ENCODE data around the gene CPTP. TPM values are rescaled to one million over a fixed set of nuclear protein-coding genes. Genes with fewer than 3 reads are reported as not detected.
A peak's percentile ranks its signal among the peaks of the same experiment; 100 is the strongest.

Gene CPTP
- total and polyA plus RNA-seq, 2 of the 13 experiments (the other 11 are each of a cell fraction or from before 2014, with no cell fraction given) = 5.5 to 9.3 TPM

DNA sequence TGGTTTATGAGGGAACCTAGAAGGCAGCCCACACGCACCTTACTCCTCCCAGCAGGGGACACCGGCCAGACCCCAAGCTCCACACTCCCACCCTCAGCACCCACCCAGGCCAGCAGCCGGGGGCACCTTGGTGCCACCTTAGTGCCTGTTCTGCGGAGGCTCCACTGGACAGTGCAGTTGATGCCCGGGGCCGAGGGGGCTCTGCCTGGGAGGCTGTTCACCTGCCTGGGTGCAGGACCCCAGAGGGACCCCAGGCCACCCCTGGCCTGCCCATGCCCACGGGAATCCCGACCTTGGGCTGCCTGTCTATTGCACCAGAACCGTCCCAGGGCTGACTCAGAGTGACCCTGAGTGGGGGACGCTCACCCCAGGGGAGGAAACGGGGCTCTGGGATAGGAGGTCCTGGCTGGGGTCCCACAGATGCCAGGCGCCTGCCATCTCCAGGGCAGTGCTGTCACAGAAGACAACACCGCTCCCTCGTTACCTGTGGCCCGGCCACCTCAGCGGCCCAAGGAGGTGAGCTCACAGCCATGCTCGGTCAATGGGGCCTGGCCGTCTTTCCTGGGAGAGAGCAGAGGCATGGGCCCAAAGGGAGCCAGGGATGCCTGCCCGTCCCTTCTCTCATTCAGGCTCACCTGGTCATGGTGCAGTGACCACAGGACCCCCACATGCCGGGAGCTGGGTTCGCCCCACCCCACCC, 43.7 kb upstream of the CPTP start:
- Histone ChIP-seq H3K79me2 (ENCODE audit: insufficient read depth, low read length) (no peaks in the 10 kb centered on the region), H3K9me3 (ENCODE audit: low read length) (no peaks in the 10 kb centered on the region), H3K36me3 (replicated peaks in 1 of 2; ENCODE audit: control insufficient read depth in 1 of 2, insufficient read depth in 2 of 2, low read length in 2 of 2) (no peaks in the 10 kb centered on the region), H3K9ac (ENCODE audit: insufficient read depth, low read depth, low read length) (peak overlapping the region; percentile 48; the same call in 1 of the 2 replicates), H2AFZ (ENCODE audit: low read length) (no peak overlapping the region), H3K4me1 (ENCODE audit: insufficient read depth, low read length) (peaks cover 50% of the 10 kb centered on the region), H3K4me2 (ENCODE audit: low read depth, low read length) (peak overlapping the region; percentile 82), H4K20me1 (ENCODE audit: insufficient read depth, low read length) (no peaks in the 10 kb centered on the region), H3K27ac (ENCODE audit: extremely low read length, insufficient read depth, low read length) (peak overlapping the region; percentile 73), H3K4me3 (replicated peaks in 1 of 3; ENCODE audit: insufficient read depth in 1 of 3, low read depth in 2 of 3, low read length in 3 of 3) (peak overlapping the region in 1 of 3 experiments; percentile 59; a peak in 2 of 6 replicates), H3K27me3 (ENCODE audit: control insufficient read depth in 1 of 2, insufficient read depth in 2 of 2, low read length in 2 of 2) (peaks cover 0 to 2% of the 10 kb centered on the region in 2 experiments; a peak in 1 of 5 replicates)
- POLR2A ChIA-PET = interaction anchor here (1.0 to 1.5 kb wide), 5 partner anchors 7 to 156 kb away, joined by 3 to 7 read pairs (median 6); partner anchors contain the start of gene UBE2J2
- WGBS (ENCODE audit: low lambda C conversion rate) = 60% methylated on average over 7 of the region's 21 CpGs
- ATAC-seq = peak; percentile 17
- intact Hi-C loops (cut with micrococcal nuclease; ENCODE audit: unreplicated experiment) (no loop called here), in situ Hi-C loops (cut with HindIII; ENCODE audit: extremely low pct_ligation_motif_present, low pct_unique_long_range_greater_than_20kb) (no loop called here)
- no peak for FAIRE-seq
- CTCF ChIA-PET (ENCODE audit: low intra/inter-chr PET ratio, low total read pairs) = no interaction called here
- no TSS peak for BruUV-seq (replicated peaks)
- DNase-seq (ENCODE audit: low spot score) = no peak
- TF ChIP-seq NFE2L1 (CRISPR knock-in tag; IDR thresholded peaks at IDR 0.05; ENCODE audit: borderline replicate concordance) = no peak
- no peak for TF ChIP-seq ZNF33B (CRISPR knock-in tag; IDR thresholded peaks at IDR 0.05)
- TF ChIP-seq ZSCAN22 (CRISPR knock-in tag; IDR thresholded peaks at IDR 0.05) = no peak
- no peak for TF ChIP-seq ELF1 (CRISPR knock-in tag; IDR thresholded peaks at IDR 0.05)
- TF ChIP-seq, protein P1, sequence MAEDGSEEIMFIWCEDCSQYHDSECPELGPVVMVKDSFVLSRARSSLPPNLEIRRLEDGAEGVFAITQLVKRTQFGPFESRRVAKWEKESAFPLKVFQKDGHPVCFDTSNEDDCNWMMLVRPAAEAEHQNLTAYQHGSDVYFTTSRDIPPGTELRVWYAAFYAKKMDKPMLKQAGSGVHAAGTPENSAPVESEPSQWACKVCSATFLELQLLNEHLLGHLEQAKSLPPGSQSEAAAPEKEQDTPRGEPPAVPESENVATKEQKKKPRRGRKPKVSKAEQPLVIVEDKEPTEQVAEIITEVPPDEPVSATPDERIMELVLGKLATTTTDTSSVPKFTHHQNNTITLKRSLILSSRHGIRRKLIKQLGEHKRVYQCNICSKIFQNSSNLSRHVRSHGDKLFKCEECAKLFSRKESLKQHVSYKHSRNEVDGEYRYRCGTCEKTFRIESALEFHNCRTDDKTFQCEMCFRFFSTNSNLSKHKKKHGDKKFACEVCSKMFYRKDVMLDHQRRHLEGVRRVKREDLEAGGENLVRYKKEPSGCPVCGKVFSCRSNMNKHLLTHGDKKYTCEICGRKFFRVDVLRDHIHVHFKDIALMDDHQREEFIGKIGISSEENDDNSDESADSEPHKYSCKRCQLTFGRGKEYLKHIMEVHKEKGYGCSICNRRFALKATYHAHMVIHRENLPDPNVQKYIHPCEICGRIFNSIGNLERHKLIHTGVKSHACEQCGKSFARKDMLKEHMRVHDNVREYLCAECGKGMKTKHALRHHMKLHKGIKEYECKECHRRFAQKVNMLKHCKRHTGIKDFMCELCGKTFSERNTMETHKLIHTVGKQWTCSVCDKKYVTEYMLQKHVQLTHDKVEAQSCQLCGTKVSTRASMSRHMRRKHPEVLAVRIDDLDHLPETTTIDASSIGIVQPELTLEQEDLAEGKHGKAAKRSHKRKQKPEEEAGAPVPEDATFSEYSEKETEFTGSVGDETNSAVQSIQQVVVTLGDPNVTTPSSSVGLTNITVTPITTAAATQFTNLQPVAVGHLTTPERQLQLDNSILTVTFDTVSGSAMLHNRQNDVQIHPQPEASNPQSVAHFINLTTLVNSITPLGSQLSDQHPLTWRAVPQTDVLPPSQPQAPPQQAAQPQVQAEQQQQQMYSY (CRISPR knock-in tag; IDR thresholded peaks at IDR 0.05) = no peak
- TF ChIP-seq, protein P2, sequence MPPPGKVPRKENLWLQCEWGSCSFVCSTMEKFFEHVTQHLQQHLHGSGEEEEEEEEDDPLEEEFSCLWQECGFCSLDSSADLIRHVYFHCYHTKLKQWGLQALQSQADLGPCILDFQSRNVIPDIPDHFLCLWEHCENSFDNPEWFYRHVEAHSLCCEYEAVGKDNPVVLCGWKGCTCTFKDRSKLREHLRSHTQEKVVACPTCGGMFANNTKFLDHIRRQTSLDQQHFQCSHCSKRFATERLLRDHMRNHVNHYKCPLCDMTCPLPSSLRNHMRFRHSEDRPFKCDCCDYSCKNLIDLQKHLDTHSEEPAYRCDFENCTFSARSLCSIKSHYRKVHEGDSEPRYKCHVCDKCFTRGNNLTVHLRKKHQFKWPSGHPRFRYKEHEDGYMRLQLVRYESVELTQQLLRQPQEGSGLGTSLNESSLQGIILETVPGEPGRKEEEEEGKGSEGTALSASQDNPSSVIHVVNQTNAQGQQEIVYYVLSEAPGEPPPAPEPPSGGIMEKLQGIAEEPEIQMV (CRISPR knock-in tag; IDR thresholded peaks at IDR 0.05; ENCODE audit: low read depth) = no peak
- no peak for TF ChIP-seq ZFP37 (CRISPR knock-in tag; IDR thresholded peaks at IDR 0.05; ENCODE audit: borderline replicate concordance)
- no peak for TF ChIP-seq ZNF543 (CRISPR knock-in tag; IDR thresholded peaks at IDR 0.05)
- peak; percentile 50 for TF ChIP-seq FOSL2 (CRISPR knock-in tag; IDR thresholded peaks at IDR 0.05)
- TF ChIP-seq CBFB (CRISPR knock-in tag; IDR thresholded peaks at IDR 0.05) = no peak
- TF ChIP-seq CAMTA2 (CRISPR knock-in tag; IDR thresholded peaks at IDR 0.05; ENCODE audit: borderline replicate concordance) = 0 out of 2 replicates have a peak, but pooled peaks have one; percentile 54
- TF ChIP-seq HCFC1 (IDR thresholded peaks at IDR 0.05; ENCODE audit: low read depth, low read length) = no peak
- no peak for TF ChIP-seq GABPB1 (CRISPR knock-in tag; IDR thresholded peaks at IDR 0.05)
- TF ChIP-seq MIER3 (CRISPR knock-in tag; IDR thresholded peaks at IDR 0.05; ENCODE audit: borderline replicate concordance) = no peak
- no peak for TF ChIP-seq NONO (IDR thresholded peaks at IDR 0.05)
- no peak for TF ChIP-seq NONO (CRISPR knock-in tag; conservative IDR thresholded peaks at IDR 0.05)
- TF ChIP-seq SETDB1 (CRISPR knock-in tag; IDR thresholded peaks at IDR 0.05; ENCODE audit: borderline replicate concordance) = no peak
- no peak for TF ChIP-seq ARHGAP35 (CRISPR knock-in tag; IDR thresholded peaks at IDR 0.05; ENCODE audit: borderline replicate concordance)
- no peak for TF ChIP-seq ZNF564 (CRISPR knock-in tag; IDR thresholded peaks at IDR 0.05)
- no peak for TF ChIP-seq NR1H2 (CRISPR knock-in tag; IDR thresholded peaks at IDR 0.05; ENCODE audit: borderline replicate concordance, low read depth)
- TF ChIP-seq ZNF709 (CRISPR knock-in tag; IDR thresholded peaks at IDR 0.05) = no peak
- TF ChIP-seq NFRKB (IDR thresholded peaks at IDR 0.05) = no peak
